Stomach (tissue), 9 donors: ENCODE measurements around the gene SMIM24. TPM values are rescaled to one million over a fixed set of nuclear protein-coding genes. Genes with fewer than 3 reads are reported as not detected.

ENCODE experiments used
- DNase-seq, 2 donors: peaks; one replicate each; pipeline versions ENCODE4 v3.0.0 to v3.0.0-alpha.2; 2013 to 2019
- H3K27ac ChIP-seq, 5 donors: fragments of 200-600 bp in 4 of 5; sonication (generic) in 4 of 5; one replicate each; pipeline ENCODE4 v1.5.1; 2013 to 2019; ENCODE audit warnings: mild to moderate bottlenecking in 1 of 5, moderate library complexity in 1 of 5
- H3K27me3 ChIP-seq, 3 donors: fragments of 200-600 bp; sonication (generic); one replicate each; pipeline ENCODE4 v1.5.1; 2017 to 2019; ENCODE audit warnings: mixed run types in 1 of 3
- H3K36me3 ChIP-seq, 4 donors: fragments of 200-600 bp; sonication (generic); 1 replicate in 3 of 4; 2 replicates in 1 of 4; pipeline ENCODE4 v1.5.1; 2016 to 2019
- H3K4me1 ChIP-seq, 4 donors: fragments of 200-600 bp; sonication (generic); one replicate each; pipeline ENCODE4 v1.5.1; 2016 to 2019
- H3K4me3 ChIP-seq, 4 donors: fragments of 200-600 bp; sonication (generic) in 3 of 4; one replicate each; pipeline ENCODE4 v1.5.1; 2016 to 2019; ENCODE audit warnings: mild to moderate bottlenecking in 1 of 4
- H3K9me3 ChIP-seq, 4 donors: fragments of 200-600 bp; sonication (generic); one replicate each; pipeline ENCODE4 v1.5.1; 2016 to 2019
- EP300 ChIP-seq: sonication (generic); formaldehyde crosslinking; IDR thresholded peaks from one replicate; pipeline ENCODE4 v1.6.1; 2017; ENCODE audit warnings: antibody characterized with exemption
- POLR2A ChIP-seq, 4 donors: fragments of 450-650 bp; IDR thresholded peaks; one replicate each; pipeline ENCODE4 v1.6.1; 2016; ENCODE audit warnings: antibody characterized with exemption in 4 of 4, control low read depth in 2 of 4, mild to moderate bottlenecking in 1 of 4, moderate library complexity in 1 of 4
- POLR2AphosphoS5 ChIP-seq, 3 donors: sonication (generic); formaldehyde crosslinking; IDR thresholded peaks; one replicate each; pipeline ENCODE4 v1.6.1; 2016; ENCODE audit warnings: antibody characterized with exemption in 3 of 3
- WGBS, 5 donors: extraction: QIAGEN DNeasy Blood & Tissue Kit in 3 of 5; methylation state at CpG; one replicate each; pipeline versions ENCODE4 v1.1.5 to v1.1.7; 2013 to 2018; 5-methylcytosine and 5-hydroxymethylcytosine counted together
- intact Hi-C: fragments of 100-400 bp; cut with DNase I; formaldehyde crosslinking; loops from one replicate; pipeline ENCODE4 v1.15.1; 2023; ENCODE audit warnings: low total_unique reads
- polyA plus RNA-seq, 3 donors: library from polyadenylated mRNA; stranded (reverse); fragments of 200-250 nt; gene quantifications; one replicate each; pipeline ENCODE4 v1.2.3, GENCODE V29; 2013
- total RNA-seq, 5 donors: library from RNA; depleted of rRNA; stranded (reverse); fragments of >200 nt; gene quantifications; one replicate each; pipeline versions ENCODE4 v1.1.0 to v1.2.3, GENCODE V29; 2014 to 2016
- TF ChIP-seq, protein P1 (sequence below), 7 experiments: fragments of 450-650 bp in 4 of 7; fragments of 200-600 bp in 3 of 7; sonication (generic) in 3 of 7; IDR thresholded peaks; one replicate each; pipeline ENCODE4 v1.5.1; 2016 to 2019; ENCODE audit warnings: antibody characterized with exemption in 7 of 7, control low read depth in 2 of 7, mild to moderate bottlenecking in 1 of 7
- donor health status: healthy with polysubstance abuse.
- donor health status: Bipolar disorder and iron deficiency.
- donor health status: healthy.

The SMIM24 gene
- total and polyA plus RNA-seq, 8 donors, result 1.4 to 178 (median 68.7) TPM; not detected in 1

DNA sequence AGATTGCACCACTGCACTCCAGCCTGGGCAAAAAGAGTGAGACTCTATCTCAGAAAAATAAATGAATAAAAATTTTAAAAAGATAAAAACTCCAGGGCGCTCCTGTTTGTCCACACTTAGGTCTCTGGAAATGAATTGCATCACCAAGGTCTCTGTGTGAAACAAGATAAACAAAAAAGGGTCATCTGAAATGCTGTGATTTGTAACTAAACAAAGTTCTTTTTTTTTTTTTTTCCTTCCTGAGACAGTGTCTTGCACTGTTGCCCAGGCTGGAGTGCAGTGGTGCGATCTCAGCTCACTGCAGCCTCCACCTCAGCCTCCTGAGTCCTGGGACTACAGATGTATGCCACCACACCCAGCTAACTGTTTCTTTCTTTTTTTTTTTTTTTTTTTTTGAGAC, 37.3 kb upstream of the SMIM24 start:
- WGBS, 5 donors, result 75 to 91% (median 77%) methylated on average over 2 of the region's 2 CpGs
- TF ChIP-seq, protein P1, sequence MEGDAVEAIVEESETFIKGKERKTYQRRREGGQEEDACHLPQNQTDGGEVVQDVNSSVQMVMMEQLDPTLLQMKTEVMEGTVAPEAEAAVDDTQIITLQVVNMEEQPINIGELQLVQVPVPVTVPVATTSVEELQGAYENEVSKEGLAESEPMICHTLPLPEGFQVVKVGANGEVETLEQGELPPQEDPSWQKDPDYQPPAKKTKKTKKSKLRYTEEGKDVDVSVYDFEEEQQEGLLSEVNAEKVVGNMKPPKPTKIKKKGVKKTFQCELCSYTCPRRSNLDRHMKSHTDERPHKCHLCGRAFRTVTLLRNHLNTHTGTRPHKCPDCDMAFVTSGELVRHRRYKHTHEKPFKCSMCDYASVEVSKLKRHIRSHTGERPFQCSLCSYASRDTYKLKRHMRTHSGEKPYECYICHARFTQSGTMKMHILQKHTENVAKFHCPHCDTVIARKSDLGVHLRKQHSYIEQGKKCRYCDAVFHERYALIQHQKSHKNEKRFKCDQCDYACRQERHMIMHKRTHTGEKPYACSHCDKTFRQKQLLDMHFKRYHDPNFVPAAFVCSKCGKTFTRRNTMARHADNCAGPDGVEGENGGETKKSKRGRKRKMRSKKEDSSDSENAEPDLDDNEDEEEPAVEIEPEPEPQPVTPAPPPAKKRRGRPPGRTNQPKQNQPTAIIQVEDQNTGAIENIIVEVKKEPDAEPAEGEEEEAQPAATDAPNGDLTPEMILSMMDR (IDR thresholded peaks at IDR 0.05), result no peak
- TF ChIP-seq POLR2A (IDR thresholded peaks at IDR 0.05) (no peak), EP300 (no peak), POLR2AphosphoS5 (IDR thresholded peaks at IDR 0.05) (no peak)

DNA sequence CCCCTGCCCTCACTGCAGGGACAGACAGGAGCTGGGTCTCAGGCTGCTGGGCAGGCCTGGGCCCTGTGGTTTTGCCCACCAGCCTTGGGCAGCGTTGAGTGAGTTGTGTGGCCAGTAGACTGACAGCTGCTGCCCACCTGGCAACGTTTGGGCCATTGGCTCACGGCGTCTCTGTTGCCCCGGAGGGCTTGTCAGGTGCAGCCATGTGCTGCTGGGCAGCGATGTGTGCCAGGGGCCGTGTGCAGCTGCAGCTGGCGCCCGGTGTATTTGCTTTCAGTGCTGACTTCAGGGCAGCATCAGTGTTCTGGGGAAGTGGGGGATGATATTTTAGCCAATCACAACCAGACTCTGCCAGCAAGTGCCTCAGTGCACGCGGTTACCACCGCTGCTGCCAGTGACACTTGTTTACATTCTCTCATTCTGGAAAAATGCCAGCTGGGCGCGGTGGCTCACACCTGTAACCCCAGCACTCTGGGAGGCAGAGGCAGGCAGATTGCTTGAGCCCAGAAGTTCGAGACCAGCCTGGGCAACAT, 36.4 kb upstream of the SMIM24 start:
- H3K9me3 ChIP-seq, result no peaks in the 10 kb centered on the region
- intact Hi-C loops, result no loop called here
- no peaks in the 10 kb centered on the region for H3K27me3 ChIP-seq
- H3K36me3 ChIP-seq, result peaks cover 0 to 44% (median 36%) of the 10 kb centered on the region in 4 donors
- TF ChIP-seq, protein P1 (IDR thresholded peaks at IDR 0.05), result no peak
- TF ChIP-seq EP300 (no peak), POLR2AphosphoS5 (IDR thresholded peaks at IDR 0.05) (no peak), POLR2A (IDR thresholded peaks at IDR 0.05) (no peak)
- H3K4me3 ChIP-seq, result no peak overlapping the region
- H3K27ac ChIP-seq, result no peak overlapping the region
- WGBS, 5 donors, result 36 to 56% (median 40%) methylated on average over 10 to 15 of the region's 15 CpGs
- DNase-seq, result peak; percentile 67 to 68
- peaks cover 19 to 78% (median 46%) of the 10 kb centered on the region in 4 donors for H3K4me1 ChIP-seq

More for the DNA sequence above, 37.3 kb upstream of the SMIM24 start:
- no peaks in the 10 kb centered on the region for H3K9me3 ChIP-seq
- H3K27ac ChIP-seq, result no peak overlapping the region
- intact Hi-C loops, result no loop called here
- no peaks in the 10 kb centered on the region for H3K27me3 ChIP-seq
- H3K36me3 ChIP-seq, result peaks cover 0 to 46% (median 43%) of the 10 kb centered on the region in 4 donors
- H3K4me3 ChIP-seq, result no peak overlapping the region
- no peak for DNase-seq
- peaks cover 19 to 69% (median 38%) of the 10 kb centered on the region in 4 donors for H3K4me1 ChIP-seq

DNA sequence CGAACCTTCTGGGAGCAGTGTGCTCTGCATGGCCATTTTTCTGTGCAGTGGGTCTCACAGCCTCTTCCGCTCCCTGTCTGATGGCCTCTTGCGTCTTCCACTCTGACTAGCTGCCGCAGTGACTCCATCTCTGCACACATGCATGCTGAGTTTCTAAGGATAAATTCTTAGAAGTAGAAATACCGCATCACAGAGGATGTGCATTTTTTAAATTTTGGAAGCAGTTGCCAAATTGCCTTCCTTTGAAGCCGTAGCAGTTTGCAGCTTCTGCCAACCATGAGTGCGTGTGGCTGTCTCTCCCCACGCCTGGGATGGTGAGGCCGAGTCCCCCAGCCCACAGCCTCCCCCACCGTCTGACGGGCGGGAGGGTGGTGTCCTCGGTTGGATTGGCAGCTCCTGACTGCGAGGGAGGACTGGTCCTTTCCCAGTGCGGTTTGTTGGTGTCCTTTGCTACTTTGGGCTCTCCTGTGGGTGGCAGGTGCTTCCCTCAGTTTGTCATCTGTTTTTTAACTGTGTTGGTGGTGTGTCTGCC, 35.6 kb upstream of the SMIM24 start:
- peaks cover 0 to 43% (median 35%) of the 10 kb centered on the region in 4 donors for H3K36me3 ChIP-seq
- no peaks in the 10 kb centered on the region for H3K27me3 ChIP-seq
- WGBS, 5 donors, result 72 to 80% (median 76%) methylated on average over 15 of the region's 15 CpGs
- H3K4me3 ChIP-seq, result no peak overlapping the region
- intact Hi-C loops, result no loop called here
- H3K27ac ChIP-seq, result no peak overlapping the region
- no peak for DNase-seq
- no peaks in the 10 kb centered on the region for H3K9me3 ChIP-seq
- H3K4me1 ChIP-seq, result peaks cover 25 to 86% (median 54%) of the 10 kb centered on the region in 4 donors
- TF ChIP-seq, protein P1 (IDR thresholded peaks at IDR 0.05), result no peak
- TF ChIP-seq POLR2AphosphoS5 (IDR thresholded peaks at IDR 0.05) (no peak), POLR2A (IDR thresholded peaks at IDR 0.05) (no peak), EP300 (no peak)

DNA sequence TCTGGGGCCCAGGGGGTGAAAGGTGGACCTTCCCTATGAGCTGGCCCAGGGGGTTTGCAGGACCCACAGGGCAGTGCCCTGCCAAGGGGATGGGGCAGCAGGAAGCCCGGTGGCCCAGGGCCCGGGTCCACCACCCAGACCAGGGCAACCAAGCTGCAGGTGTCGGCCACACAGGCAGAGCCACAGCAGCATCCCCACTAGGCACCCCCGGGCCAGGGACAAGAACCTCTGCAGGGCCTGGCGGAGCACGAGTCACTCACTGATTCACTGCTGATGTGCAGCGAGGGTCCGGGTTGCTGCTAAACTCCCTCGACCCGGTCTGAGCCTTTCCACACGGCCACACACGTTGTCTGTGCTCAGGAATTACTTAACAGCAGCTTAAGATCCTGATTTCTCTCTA, 34.6 kb upstream of the SMIM24 start:
- Histone ChIP-seq H3K4me1 (peaks cover 25 to 86% (median 57%) of the 10 kb centered on the region in 4 donors), H3K27me3 (no peaks in the 10 kb centered on the region), H3K4me3 (no peak overlapping the region), H3K27ac (no peak overlapping the region), H3K36me3 (peaks cover 2 to 43% (median 36%) of the 10 kb centered on the region in 4 donors), H3K9me3 (no peaks in the 10 kb centered on the region)
- TF ChIP-seq POLR2AphosphoS5 (IDR thresholded peaks at IDR 0.05) (no peak), EP300 (no peak)
- TF ChIP-seq, protein P1 (IDR thresholded peaks at IDR 0.05), result no peak
- WGBS, 5 donors, result 84 to 90% (median 89%) methylated on average over 10 to 12 of the region's 12 CpGs
- intact Hi-C loops, result no loop called here
- no peak for DNase-seq
